SK-N-SH (cell line): ENCODE measurements around the gene PELI3. TPM values are rescaled to one million over a fixed set of nuclear protein-coding genes. Genes with fewer than 3 reads are reported as not detected.

Experiments
- CTCF ChIA-PET: fragments of 300-600, 350-600 bp; formaldehyde crosslinking; extraction: SDS; loops from one replicate; lab custom pipeline; 2021; lab: Yijun Ruan, JAX
- POLR2A ChIA-PET: fragments of 350-600 bp; sonication (Branson Sonifier 250); formaldehyde crosslinking; extraction: SDS; loops from one replicate; lab custom pipeline; 2020; ENCODE audit warnings: antibody characterized with exemption, inconsistent platforms; lab: Yijun Ruan, JAX
- DNase-seq: peaks from one replicate; pipeline ENCODE4 v3.0.0; 2012
- H2AFZ ChIP-seq: fragments of 200-600 bp; sonication (generic); 2 replicates; pipeline ENCODE4 v1.8.1; 2016; ENCODE audit warnings: antibody characterized with exemption, mild to moderate bottlenecking, low read depth
- H3F3A ChIP-seq: fragments of 200-600 bp; sonication (generic); replicated peaks from 2 replicates; pipeline ENCODE3; 2016; ENCODE audit warnings: antibody characterized with exemption, mild to moderate bottlenecking; ENCODE audit not compliant: insufficient read depth
- H3K27ac ChIP-seq, 2 experiments: fragments of 200-500 bp in 1 of 2; fragments of 200-600 bp in 1 of 2; sonication (Bioruptor generic) in 1 of 2; sonication (generic), shearing (Covaris generic) in 1 of 2; 2 replicates each; pipeline versions ENCODE4 v1.5.1 to v1.6.1; 2014 to 2016; ENCODE audit warnings: low read depth in 2 of 2, inconsistent platforms in 1 of 2, low read length in 1 of 2, mild to moderate bottlenecking in 1 of 2, mixed read lengths in 1 of 2
- H3K27me3 ChIP-seq: fragments of 200-600 bp; sonication (generic), shearing (Covaris generic); 2 replicates; pipeline ENCODE4 v1.6.1; 2016; ENCODE audit warnings: mixed run types; ENCODE audit not compliant: insufficient read depth
- H3K36me3 ChIP-seq, 2 experiments: fragments of 200-500 bp in 1 of 2; fragments of 200-600 bp in 1 of 2; sonication (Bioruptor generic) in 1 of 2; sonication (generic) in 1 of 2; replicated peaks in 1 of 2; 2 replicates each; pipeline versions ENCODE3 to v1.5.1; 2014 to 2016; ENCODE audit warnings: low read length in 1 of 2, mild to moderate bottlenecking in 1 of 2; ENCODE audit not compliant: insufficient read depth in 2 of 2, control insufficient read depth in 1 of 2
- H3K4me1 ChIP-seq, 2 experiments: fragments of 200-500 bp in 1 of 2; fragments of 200-600 bp in 1 of 2; sonication (Bioruptor generic) in 1 of 2; sonication (generic), shearing (Covaris generic) in 1 of 2; 2 replicates each; pipeline versions ENCODE4 v1.5.1 to v1.6.1; 2014 to 2016; ENCODE audit warnings: low read depth in 1 of 2, low read length in 1 of 2, mixed run types in 1 of 2; ENCODE audit not compliant: insufficient read depth in 2 of 2, control insufficient read depth in 1 of 2
- H3K4me2 ChIP-seq: fragments of 200-600 bp; sonication (generic), shearing (Covaris generic); 2 replicates; pipeline ENCODE4 v1.6.1; 2017; ENCODE audit warnings: mixed run types
- H3K4me3 ChIP-seq, 2 experiments: fragments of 200-500 bp in 1 of 2; fragments of 200-600 bp in 1 of 2; sonication (Bioruptor generic) in 1 of 2; sonication (generic), shearing (Covaris generic) in 1 of 2; 2 replicates each; pipeline versions ENCODE4 v1.5.1 to v1.8.1; 2014 to 2016; ENCODE audit warnings: low read depth in 2 of 2, inconsistent platforms in 1 of 2, low read length in 1 of 2, mild to moderate bottlenecking in 1 of 2, mixed read lengths in 1 of 2, moderate library complexity in 1 of 2
- H3K79me2 ChIP-seq: fragments of 200-600 bp; sonication (generic); 2 replicates; pipeline ENCODE4 v1.8.1; 2017; ENCODE audit warnings: mild to moderate bottlenecking; ENCODE audit not compliant: insufficient read depth
- H3K9ac ChIP-seq: fragments of 200-600 bp; sonication (generic); 2 replicates; pipeline ENCODE4 v1.6.1; 2017; ENCODE audit warnings: mixed run types
- H3K9me2 ChIP-seq: fragments of 200-600 bp; sonication (generic); 2 replicates; pipeline ENCODE4 v1.6.1; 2017; ENCODE audit warnings: mixed run types
- H3K9me3 ChIP-seq: fragments of 200-600 bp; sonication (generic); 2 replicates; pipeline ENCODE4 v1.6.1; 2017; ENCODE audit warnings: mixed run types, mild to moderate bottlenecking, moderate library complexity
- H4K20me1 ChIP-seq: fragments of 200-600 bp; sonication (generic); 2 replicates; pipeline ENCODE4 v1.6.1; 2017; ENCODE audit warnings: mild to moderate bottlenecking, mixed run types; ENCODE audit not compliant: insufficient read depth
- CHD2 ChIP-seq: fragments of 150-350 bp; IDR thresholded peaks from 2 replicates; pipeline ENCODE4 v1.6.1; 2018; ENCODE audit warnings: low read length; ENCODE audit not compliant: partially characterized antibody
- EP300 ChIP-seq, 2 experiments: IDR thresholded peaks; 2 replicates each; pipeline versions ENCODE4 v1.4.0 to v1.6.1; 2012; ENCODE audit warnings: borderline replicate concordance in 1 of 2, low read depth in 1 of 2, low read length in 1 of 2
- EZH2phosphoT487 ChIP-seq: fragments of 200-600 bp; sonication (generic); IDR thresholded peaks from 2 replicates; pipeline ENCODE4 v1.6.1; 2017; ENCODE audit warnings: low read depth, mixed run types, mild to moderate bottlenecking, antibody characterized with exemption, moderate library complexity, borderline replicate concordance
- FOXJ3 ChIP-seq: sonication (generic); formaldehyde crosslinking; IDR thresholded peaks from 2 replicates; pipeline ENCODE4 v1.5.1; 2020; ENCODE audit warnings: mild to moderate bottlenecking, missing genetic modification reagents
- FOXM1 ChIP-seq: IDR thresholded peaks from 2 replicates; pipeline ENCODE4 v1.4.0; 2012; ENCODE audit warnings: low read depth, mild to moderate bottlenecking
- GABPA ChIP-seq: IDR thresholded peaks from 2 replicates; pipeline ENCODE4 v1.4.0; 2012; ENCODE audit warnings: low read depth, mild to moderate bottlenecking
- GATA2 ChIP-seq: sonication (generic); formaldehyde crosslinking; IDR thresholded peaks from 2 replicates; pipeline ENCODE4 v1.5.0; 2020; ENCODE audit warnings: mild to moderate bottlenecking, missing genetic modification reagents
- JUND ChIP-seq: IDR thresholded peaks from 2 replicates; pipeline ENCODE4 v1.4.0; 2012
- MEF2A ChIP-seq: IDR thresholded peaks from 2 replicates; pipeline ENCODE4 v1.4.0; 2012; ENCODE audit warnings: low read depth, borderline replicate concordance
- MXI1 ChIP-seq: IDR thresholded peaks from 2 replicates; pipeline ENCODE4 v1.6.1; 2012; ENCODE audit warnings: mild to moderate bottlenecking, low read depth, low read length, improper control_type of control experiment
- NFIC ChIP-seq: IDR thresholded peaks from 2 replicates; pipeline ENCODE4 v1.4.0; 2012; ENCODE audit warnings: borderline replicate concordance
- POLR2AphosphoS5 ChIP-seq: IDR thresholded peaks from 2 replicates; pipeline ENCODE4 v1.6.1; 2012; ENCODE audit warnings: low read depth, low read length
- RAD21 ChIP-seq: IDR thresholded peaks from 2 replicates; pipeline ENCODE4 v1.6.1; 2012; ENCODE audit warnings: mild to moderate bottlenecking, low read length
- RCOR1 ChIP-seq: fragments of 150-350 bp; IDR thresholded peaks from 2 replicates; pipeline ENCODE4 v1.6.1; 2017; ENCODE audit warnings: antibody characterized with exemption, low read length
- REST ChIP-seq: IDR thresholded peaks from 2 replicates; pipeline ENCODE4 v1.6.1; 2012; ENCODE audit warnings: mild to moderate bottlenecking, low read depth, low read length, moderate library complexity
- SIN3A ChIP-seq: IDR thresholded peaks from 2 replicates; pipeline ENCODE4 v1.6.1; 2012; ENCODE audit warnings: low read depth, mild to moderate bottlenecking, low read length, moderate library complexity, borderline replicate concordance
- SMC3 ChIP-seq: IDR thresholded peaks from 2 replicates; pipeline ENCODE4 v1.6.1; 2012; ENCODE audit warnings: low read depth, low read length, improper control_type of control experiment
- TAF1 ChIP-seq: IDR thresholded peaks from 2 replicates; pipeline ENCODE4 v1.6.1; 2012; ENCODE audit warnings: low read depth, mild to moderate bottlenecking, low read length, moderate library complexity, borderline replicate concordance
- TCF12 ChIP-seq: IDR thresholded peaks from 2 replicates; pipeline ENCODE4 v1.4.0; 2012
- ZBTB33 ChIP-seq: IDR thresholded peaks from 2 replicates; pipeline ENCODE4 v1.4.0; 2012; ENCODE audit warnings: low read depth, borderline replicate concordance
- WGBS: methylation state at CpG from one replicate; pipeline ENCODE4 v1.1.6; 2017; ENCODE audit warnings: low lambda C conversion rate; 5-methylcytosine and 5-hydroxymethylcytosine counted together
- polyA plus RNA-seq, 3 experiments: library from polyadenylated mRNA; depleted of rRNA; stranded (reverse); fragments of >200 nt; gene quantifications; 2 replicates each; pipeline ENCODE4 v1.2.3, GENCODE V29; 2012
- TF ChIP-seq, protein P1 (sequence below): IDR thresholded peaks from 2 replicates; pipeline ENCODE4; 2012
- TF ChIP-seq, protein P2 (sequence below): IDR thresholded peaks from 2 replicates; pipeline ENCODE4 v1.4.0; 2012; ENCODE audit warnings: low read depth, borderline replicate concordance
- TF ChIP-seq, protein P3 (sequence below): IDR thresholded peaks from 2 replicates; pipeline ENCODE4 v1.4.0; 2012; ENCODE audit warnings: low read depth

Gene PELI3
- polyA plus RNA-seq, 1 of the 3 experiments (the other 2 are of a cell fraction) = 7.0 TPM

GRCh38 chr11:66510990-66511339 is 44.3 kb downstream of the PELI3 start:
- H3K27ac ChIP-seq = peak overlapping the region in 1 of 2 experiments; percentile 21; a peak in 2 of 4 replicates

DNA sequence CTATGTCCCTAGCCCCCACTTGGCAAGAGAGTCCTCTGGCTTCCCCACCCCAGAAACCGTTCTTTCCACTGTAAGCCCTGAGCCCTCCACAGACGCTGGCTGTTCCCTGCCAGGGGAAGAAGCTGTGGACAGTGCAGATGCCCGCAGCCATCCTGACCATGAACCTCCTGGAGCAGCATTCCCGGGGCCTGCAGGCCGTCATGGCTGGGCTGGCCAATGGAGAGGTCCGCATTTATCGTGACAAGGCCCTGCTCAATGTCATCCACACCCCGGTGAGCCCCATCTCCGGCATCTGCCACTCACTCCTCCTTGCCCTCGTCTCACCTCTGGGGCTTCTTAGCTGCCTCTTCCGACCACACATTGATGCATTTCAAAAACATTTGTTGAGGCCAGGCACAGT is 56.9 kb downstream of the PELI3 start:
- Histone ChIP-seq H3K79me2 (no peaks in the 10 kb centered on the region), H4K20me1 (no peaks in the 10 kb centered on the region), H3K4me2 (no peak overlapping the region), H3K27ac (no peak overlapping the region), H3K27me3 (no peaks in the 10 kb centered on the region), H3K4me1 (no peaks in the 10 kb centered on the region), H3K9me2 (no peaks in the 10 kb centered on the region), H3K4me3 (no peak overlapping the region), H3K36me3 (peaks cover 14 to 21% of the 10 kb centered on the region in 2 experiments), H3K9me3 (no peaks in the 10 kb centered on the region), H3K9ac (no peak overlapping the region), H2AFZ (no peak overlapping the region), H3F3A (peaks cover 4% of the 10 kb centered on the region)
- POLR2A ChIA-PET = no interaction called here
- DNase-seq = no peak
- TF ChIP-seq, protein P1, sequence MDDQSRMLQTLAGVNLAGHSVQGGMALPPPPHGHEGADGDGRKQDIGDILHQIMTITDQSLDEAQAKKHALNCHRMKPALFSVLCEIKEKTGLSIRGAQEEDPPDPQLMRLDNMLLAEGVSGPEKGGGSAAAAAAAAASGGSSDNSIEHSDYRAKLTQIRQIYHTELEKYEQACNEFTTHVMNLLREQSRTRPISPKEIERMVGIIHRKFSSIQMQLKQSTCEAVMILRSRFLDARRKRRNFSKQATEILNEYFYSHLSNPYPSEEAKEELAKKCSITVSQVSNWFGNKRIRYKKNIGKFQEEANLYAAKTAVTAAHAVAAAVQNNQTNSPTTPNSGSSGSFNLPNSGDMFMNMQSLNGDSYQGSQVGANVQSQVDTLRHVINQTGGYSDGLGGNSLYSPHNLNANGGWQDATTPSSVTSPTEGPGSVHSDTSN = no peak
- TF ChIP-seq TCF12 (no peak), GATA2 (no peak), FOXJ3 (no peak), REST (no peak), NFIC (no peak), ZBTB33 (no peak), MXI1 (no peak), TAF1 (no peak), JUND (no peak), MEF2A (no peak), SMC3 (no peak), EP300 (IDR thresholded peaks at IDR 0.05; ENCODE audit: borderline replicate concordance in 1 of 2, low read depth in 1 of 2, low read length in 1 of 2) (no peak), POLR2AphosphoS5 (no peak)
- TF ChIP-seq, protein P2, sequence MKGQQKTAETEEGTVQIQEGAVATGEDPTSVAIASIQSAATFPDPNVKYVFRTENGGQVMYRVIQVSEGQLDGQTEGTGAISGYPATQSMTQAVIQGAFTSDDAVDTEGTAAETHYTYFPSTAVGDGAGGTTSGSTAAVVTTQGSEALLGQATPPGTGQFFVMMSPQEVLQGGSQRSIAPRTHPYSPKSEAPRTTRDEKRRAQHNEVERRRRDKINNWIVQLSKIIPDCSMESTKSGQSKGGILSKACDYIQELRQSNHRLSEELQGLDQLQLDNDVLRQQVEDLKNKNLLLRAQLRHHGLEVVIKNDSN = no peak
- TF ChIP-seq, protein P3, sequence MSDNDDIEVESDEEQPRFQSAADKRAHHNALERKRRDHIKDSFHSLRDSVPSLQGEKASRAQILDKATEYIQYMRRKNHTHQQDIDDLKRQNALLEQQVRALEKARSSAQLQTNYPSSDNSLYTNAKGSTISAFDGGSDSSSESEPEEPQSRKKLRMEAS = no peak
- 92% methylated on average over 6 of the region's 11 CpGs for WGBS
- CTCF ChIA-PET = no interaction called here

More at GRCh38 chr11:66510990-66511339, 44.3 kb downstream of the PELI3 start:
- Histone ChIP-seq H3K27me3 (no peaks in the 10 kb centered on the region), H3K4me2 (peak overlapping the region; percentile 80), H3K36me3 (peaks cover 3 to 11% of the 10 kb centered on the region in 2 experiments), H3K9me2 (no peaks in the 10 kb centered on the region), H3F3A (peaks cover 4% of the 10 kb centered on the region), H3K9me3 (no peaks in the 10 kb centered on the region), H2AFZ (peak overlapping the region; percentile 35; the same call in 1 of the 2 replicates), H3K4me1 (peaks cover 5 to 10% of the 10 kb centered on the region in 2 experiments; a peak in 2 of 4 replicates), H4K20me1 (no peaks in the 10 kb centered on the region), H3K9ac (peak overlapping the region; percentile 70), H3K4me3 (peak overlapping the region; percentile 87 to 89), H3K79me2 (peaks cover 18% of the 10 kb centered on the region)
- 18% methylated on average over 5 of the region's 5 CpGs for WGBS
- no peak for DNase-seq
- ChIA-PET CTCF (interaction anchor here (0.6 to 1.6 kb wide), 5 partner anchors 20 to 481 kb away, joined by 3 to 5 read pairs (median 4); partner anchors contain the start of gene RBM4B), POLR2A (interaction anchor here (0.6 to 1.4 kb wide), 7 partner anchors 9 to 139 kb away, joined by 3 to 8 read pairs (median 3); partner anchors contain the start of genes ACTN3, DPP3 and ZDHHC24)
- TF ChIP-seq CHD2 = no peak
- TF ChIP-seq SIN3A = no peak
- TF ChIP-seq GABPA = no peak
- no peak for TF ChIP-seq FOXM1
- TF ChIP-seq RCOR1 = no peak
- no peak for TF ChIP-seq EZH2phosphoT487
- TF ChIP-seq RAD21 = no peak
- TF ChIP-seq, protein P3 = no peak
- no peak for TF ChIP-seq SMC3
- TF ChIP-seq EP300 (IDR thresholded peaks at IDR 0.05; ENCODE audit: borderline replicate concordance in 1 of 2, low read depth in 1 of 2, low read length in 1 of 2) = no peak
- TF ChIP-seq POLR2AphosphoS5 = no peak
